Colonic mucosa (tissue), 4 donors: ENCODE data around the gene ATF6. TPM values are rescaled to one million over a fixed set of nuclear protein-coding genes. Genes with fewer than 3 reads are reported as not detected.

Source experiments
- DNase-seq: peaks from one replicate; pipeline ENCODE4 v3.0.0-alpha.2; 2020
- H3K27ac ChIP-seq: fragments of 200-600 bp; one replicate; pipeline ENCODE4 v1.8.0; 2021
- H3K27me3 ChIP-seq: fragments of 200-600 bp; one replicate; pipeline ENCODE4 v1.8.0; 2021
- H3K36me3 ChIP-seq: fragments of 200-600 bp; one replicate; pipeline ENCODE4 v1.8.0; 2021
- H3K4me1 ChIP-seq: fragments of 200-600 bp; one replicate; pipeline ENCODE4 v1.8.0; 2021; ENCODE audit warnings: mild to moderate bottlenecking
- H3K4me3 ChIP-seq: fragments of 200-600 bp; one replicate; pipeline ENCODE4 v1.8.0; 2021
- H3K9ac ChIP-seq, 2 donors: one replicate each; pipeline ENCODE4 v1.7.0; 2013; ENCODE audit warnings: control low read depth in 2 of 2, low read depth in 2 of 2, low read length in 2 of 2
- H3K9me3 ChIP-seq: fragments of 200-600 bp; one replicate; pipeline ENCODE4 v1.8.0; 2021
- intact Hi-C: fragments of 100-400 bp; cut with DNase I; formaldehyde crosslinking; loops from one replicate; pipeline ENCODE4 v1.14.1; 2022
- total RNA-seq, 2 donors: library from RNA; stranded (reverse); fragmentation: NEBNext Ultra II Directional in 1 of 2; extraction: Animal tissue kit (Norgen Biotek cat#: 25700) in 1 of 2; gene quantifications; one replicate each; pipeline ENCODE4 v1.2.1, GENCODE V29; 2021
- TF ChIP-seq, protein P1 (sequence below): fragments of 200-600 bp; IDR thresholded peaks from one replicate; pipeline ENCODE4 v1.8.0; 2022; ENCODE audit warnings: antibody characterized with exemption, mild to moderate bottlenecking
- donor health status: healthy.
- donor health status: DM: no; HTN: no; CAD: no.
- donor health status: DM: no; HTN: no; CAD: no.

Gene ATF6
- total RNA-seq, 2 donors from 2014 or later = 19.6 to 24.2 TPM

DNA sequence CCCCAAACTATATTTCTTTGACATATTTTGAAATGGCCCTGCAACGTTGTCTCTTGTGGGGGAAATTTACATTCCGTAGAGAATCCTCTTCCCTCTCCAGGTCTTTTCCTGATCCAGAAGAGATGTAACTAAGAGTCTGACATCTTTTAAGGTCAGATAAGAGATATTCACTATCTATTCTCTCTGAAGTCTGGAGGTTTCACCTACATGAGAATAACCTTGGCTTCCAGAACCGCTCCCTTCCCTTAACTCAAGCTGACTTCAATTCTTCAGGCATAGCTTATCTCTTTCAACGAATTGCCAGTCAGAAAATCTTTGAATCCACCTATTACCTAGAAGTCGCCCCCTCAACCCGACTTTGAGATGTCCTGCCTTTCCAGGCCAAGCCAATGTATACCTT lies 34.9 kb upstream of the ATF6 start:
- H3K27ac ChIP-seq = no peak overlapping the region
- no peak overlapping the region for H3K4me3 ChIP-seq
- TF ChIP-seq, protein P1, sequence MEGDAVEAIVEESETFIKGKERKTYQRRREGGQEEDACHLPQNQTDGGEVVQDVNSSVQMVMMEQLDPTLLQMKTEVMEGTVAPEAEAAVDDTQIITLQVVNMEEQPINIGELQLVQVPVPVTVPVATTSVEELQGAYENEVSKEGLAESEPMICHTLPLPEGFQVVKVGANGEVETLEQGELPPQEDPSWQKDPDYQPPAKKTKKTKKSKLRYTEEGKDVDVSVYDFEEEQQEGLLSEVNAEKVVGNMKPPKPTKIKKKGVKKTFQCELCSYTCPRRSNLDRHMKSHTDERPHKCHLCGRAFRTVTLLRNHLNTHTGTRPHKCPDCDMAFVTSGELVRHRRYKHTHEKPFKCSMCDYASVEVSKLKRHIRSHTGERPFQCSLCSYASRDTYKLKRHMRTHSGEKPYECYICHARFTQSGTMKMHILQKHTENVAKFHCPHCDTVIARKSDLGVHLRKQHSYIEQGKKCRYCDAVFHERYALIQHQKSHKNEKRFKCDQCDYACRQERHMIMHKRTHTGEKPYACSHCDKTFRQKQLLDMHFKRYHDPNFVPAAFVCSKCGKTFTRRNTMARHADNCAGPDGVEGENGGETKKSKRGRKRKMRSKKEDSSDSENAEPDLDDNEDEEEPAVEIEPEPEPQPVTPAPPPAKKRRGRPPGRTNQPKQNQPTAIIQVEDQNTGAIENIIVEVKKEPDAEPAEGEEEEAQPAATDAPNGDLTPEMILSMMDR = no peak
- H3K27me3 ChIP-seq = peaks cover 7% of the 10 kb centered on the region
- DNase-seq = no peak
- no peak overlapping the region for H3K9ac ChIP-seq
- no peaks in the 10 kb centered on the region for H3K9me3 ChIP-seq
- intact Hi-C loops = no loop called here
- H3K4me1 ChIP-seq = no peaks in the 10 kb centered on the region
- no peaks in the 10 kb centered on the region for H3K36me3 ChIP-seq

DNA sequence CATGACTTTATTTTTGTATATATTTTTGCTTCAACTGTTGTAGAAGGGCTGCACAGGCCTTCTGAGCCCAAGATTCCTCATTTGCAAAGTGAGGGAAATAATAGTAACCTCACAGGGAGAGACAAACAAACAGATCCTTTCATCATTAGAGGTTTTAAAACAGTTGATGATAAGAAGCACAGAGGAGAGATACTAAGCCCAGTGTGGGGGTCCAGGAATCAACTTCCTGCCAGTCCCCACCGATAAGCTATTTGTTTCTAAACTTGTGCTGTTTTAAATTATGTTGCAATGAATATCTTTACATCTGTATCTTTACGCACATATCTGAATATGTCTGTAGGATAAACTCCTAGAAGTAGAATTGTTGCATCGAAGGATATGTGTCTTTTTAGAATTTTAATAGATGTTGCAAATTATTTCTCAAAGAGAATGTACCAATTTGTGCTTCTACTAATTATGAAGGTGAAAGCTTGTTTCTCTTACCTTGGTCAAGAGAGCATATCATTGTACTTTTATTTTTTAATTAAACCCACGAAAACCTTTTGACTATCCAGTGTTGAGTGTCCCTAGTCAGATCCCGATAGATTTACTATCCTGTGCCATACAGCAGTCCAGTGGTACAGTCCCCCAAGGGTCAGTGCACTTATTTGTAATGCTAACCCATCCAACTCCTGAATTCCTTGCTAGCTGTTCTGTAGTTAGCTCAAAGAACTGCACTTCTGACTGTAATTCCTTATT lies 34.0 kb upstream of the ATF6 start:
- TF ChIP-seq, protein P1 = no peak
- Histone ChIP-seq H3K9me3 (no peaks in the 10 kb centered on the region), H3K4me3 (no peak overlapping the region), H3K27ac (no peak overlapping the region), H3K36me3 (no peaks in the 10 kb centered on the region), H3K9ac (no peak overlapping the region), H3K27me3 (peaks cover 4% of the 10 kb centered on the region), H3K4me1 (no peaks in the 10 kb centered on the region)
- intact Hi-C loops = no loop called here
- no peak for DNase-seq

DNA sequence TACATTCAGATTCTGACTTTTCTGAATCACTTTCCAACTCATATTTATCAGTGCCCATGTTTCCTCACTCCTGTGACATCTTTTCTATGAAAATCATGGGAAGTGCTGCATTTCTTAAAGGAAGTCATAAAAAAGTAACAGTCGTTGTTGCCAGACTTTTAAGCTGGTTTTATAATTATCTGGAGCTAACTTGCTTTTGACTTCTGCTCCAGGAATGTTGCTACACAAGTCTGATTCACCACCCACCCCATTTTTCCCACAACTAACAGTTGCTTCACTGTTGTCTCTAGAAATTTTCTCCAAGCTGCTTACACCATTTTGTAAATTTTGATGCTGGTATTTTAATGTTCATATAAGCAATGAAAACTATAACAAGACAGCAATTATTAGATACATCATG lies 32.6 kb upstream of the ATF6 start:
- no peak overlapping the region for H3K9ac ChIP-seq
- no peak for DNase-seq

DNA sequence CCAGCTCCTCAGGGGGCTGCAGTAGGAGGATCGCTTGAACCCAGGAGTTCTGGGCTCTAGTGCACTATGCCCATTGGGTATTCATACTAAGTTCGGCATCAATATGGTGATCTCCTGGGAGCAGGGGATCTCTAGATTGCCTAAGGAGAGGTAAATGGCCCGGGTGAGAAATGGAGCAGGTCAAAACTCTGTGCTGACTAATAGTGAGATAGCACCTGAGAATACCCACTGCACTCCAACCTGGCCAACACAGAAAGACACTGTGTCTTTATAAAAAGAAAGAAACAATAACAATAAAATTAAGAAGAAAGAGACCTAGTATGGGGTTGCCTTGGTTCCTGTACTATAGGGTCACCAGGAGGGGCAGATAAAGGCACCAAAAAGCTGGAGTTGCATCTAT lies 30.3 kb upstream of the ATF6 start:
- TF ChIP-seq, protein P1 = no peak
- intact Hi-C loops = no loop called here
- H3K27ac ChIP-seq = no peak overlapping the region
- no peak overlapping the region for H3K9ac ChIP-seq
- H3K4me3 ChIP-seq = no peak overlapping the region
- no peaks in the 10 kb centered on the region for H3K36me3 ChIP-seq
- H3K9me3 ChIP-seq = no peaks in the 10 kb centered on the region
- DNase-seq = no peak
- no peaks in the 10 kb centered on the region for H3K4me1 ChIP-seq
- no peaks in the 10 kb centered on the region for H3K27me3 ChIP-seq

More for the DNA sequence above, 32.6 kb upstream of the ATF6 start:
- TF ChIP-seq, protein P1 = no peak
- H3K27me3 ChIP-seq = no peaks in the 10 kb centered on the region
- H3K4me1 ChIP-seq = no peaks in the 10 kb centered on the region
- H3K36me3 ChIP-seq = no peaks in the 10 kb centered on the region
- intact Hi-C loops = no loop called here
- no peak overlapping the region for H3K27ac ChIP-seq
- H3K9me3 ChIP-seq = no peaks in the 10 kb centered on the region
- no peak overlapping the region for H3K4me3 ChIP-seq

DNA sequence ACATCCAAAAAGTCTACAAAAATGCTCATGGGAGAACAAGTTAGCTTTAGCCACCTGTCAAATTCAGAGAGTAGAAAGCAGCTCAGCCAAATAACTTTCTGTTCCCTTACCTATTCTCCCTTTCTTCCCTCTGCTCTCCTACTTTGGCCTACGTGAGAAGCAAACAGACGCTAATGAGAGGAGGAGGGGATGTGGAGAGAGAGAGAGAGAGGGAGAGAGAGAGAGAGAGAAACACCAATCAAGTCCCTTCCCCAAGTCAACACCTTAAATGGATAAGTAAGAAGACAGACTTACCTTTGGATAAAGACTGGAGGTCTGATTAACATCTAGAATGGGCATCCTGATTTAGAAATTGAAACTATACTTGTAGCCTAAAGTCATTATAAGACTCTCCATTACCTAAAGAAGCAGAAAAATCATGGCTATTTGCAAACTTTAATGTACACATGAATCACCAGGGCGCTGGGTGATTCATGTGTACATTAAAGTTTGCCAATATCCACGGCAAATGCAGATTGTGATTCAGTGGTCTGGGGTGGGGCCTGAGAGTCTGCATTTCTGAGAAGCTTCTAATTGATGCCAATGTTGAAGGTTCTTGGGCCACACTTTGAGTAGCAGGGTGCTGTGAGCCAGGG lies 29.7 kb upstream of the ATF6 start:
- H3K27ac ChIP-seq = no peak overlapping the region
- TF ChIP-seq, protein P1 = no peak
- intact Hi-C loops = no loop called here
- H3K4me1 ChIP-seq = no peaks in the 10 kb centered on the region
- no peak overlapping the region for H3K9ac ChIP-seq
- DNase-seq = no peak
- no peaks in the 10 kb centered on the region for H3K36me3 ChIP-seq
- no peaks in the 10 kb centered on the region for H3K27me3 ChIP-seq
- no peak overlapping the region for H3K4me3 ChIP-seq
- H3K9me3 ChIP-seq = no peaks in the 10 kb centered on the region
